ENCODE measurements around the gene PGLYRP2. TPM values are rescaled to one million over a fixed set of nuclear protein-coding genes. Genes with fewer than 3 reads are reported as not detected.
A peak's percentile ranks its signal among the peaks of the same experiment; 100 is the strongest.

The PGLYRP2 gene
- total RNA-seq, 4 donors from 2014 or later = not detected

DNA sequence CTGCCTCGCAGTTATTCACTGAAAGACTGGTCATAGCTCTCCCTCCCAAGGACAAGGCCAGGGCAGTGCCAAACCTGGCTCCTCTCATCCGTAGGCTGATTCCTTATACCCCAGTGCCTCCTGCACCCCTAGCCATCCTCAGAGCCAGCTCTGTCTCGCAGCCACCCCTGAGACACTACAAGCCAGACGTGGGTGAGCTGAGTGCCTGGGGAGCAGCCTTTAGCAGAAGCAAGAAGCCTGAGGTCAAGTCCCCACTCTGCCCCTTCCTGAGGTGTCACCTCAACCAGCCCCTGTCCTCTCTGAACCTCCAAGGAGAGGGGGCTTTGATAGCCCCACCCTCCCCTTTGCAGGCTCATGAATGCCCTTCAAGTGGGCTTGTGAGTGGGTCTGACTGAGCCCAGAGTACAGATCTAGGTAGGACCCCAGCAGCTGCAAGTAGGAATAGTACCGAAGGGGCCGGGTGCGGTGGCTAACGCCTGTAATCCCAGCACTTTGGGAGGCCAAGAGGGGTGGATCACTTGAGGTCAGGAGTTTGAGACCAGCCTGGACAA lies 45.7 kb downstream of the PGLYRP2 start:
- peak overlapping the region; percentile 28 to 89 (median 86) for H3K27ac ChIP-seq
- H3K9me3 ChIP-seq = no peaks in the 10 kb centered on the region
- H3K4me3 ChIP-seq = peak overlapping the region; percentile 50 to 96 (median 83)
- no peaks in the 10 kb centered on the region for H3K27me3 ChIP-seq
- H3K4me1 ChIP-seq = peaks cover 0 to 43% (median 20%) of the 10 kb centered on the region in 4 donors
- no peak for DNase-seq (ENCODE audit: low spot score in 2 of 2)
- peaks cover 0 to 37% (median 0%) of the 10 kb centered on the region in 3 donors for H3K36me3 ChIP-seq
- WGBS, 2 donors = 53 to 62% methylated on average over 8 of the region's 8 CpGs
- TF ChIP-seq, protein P1, sequence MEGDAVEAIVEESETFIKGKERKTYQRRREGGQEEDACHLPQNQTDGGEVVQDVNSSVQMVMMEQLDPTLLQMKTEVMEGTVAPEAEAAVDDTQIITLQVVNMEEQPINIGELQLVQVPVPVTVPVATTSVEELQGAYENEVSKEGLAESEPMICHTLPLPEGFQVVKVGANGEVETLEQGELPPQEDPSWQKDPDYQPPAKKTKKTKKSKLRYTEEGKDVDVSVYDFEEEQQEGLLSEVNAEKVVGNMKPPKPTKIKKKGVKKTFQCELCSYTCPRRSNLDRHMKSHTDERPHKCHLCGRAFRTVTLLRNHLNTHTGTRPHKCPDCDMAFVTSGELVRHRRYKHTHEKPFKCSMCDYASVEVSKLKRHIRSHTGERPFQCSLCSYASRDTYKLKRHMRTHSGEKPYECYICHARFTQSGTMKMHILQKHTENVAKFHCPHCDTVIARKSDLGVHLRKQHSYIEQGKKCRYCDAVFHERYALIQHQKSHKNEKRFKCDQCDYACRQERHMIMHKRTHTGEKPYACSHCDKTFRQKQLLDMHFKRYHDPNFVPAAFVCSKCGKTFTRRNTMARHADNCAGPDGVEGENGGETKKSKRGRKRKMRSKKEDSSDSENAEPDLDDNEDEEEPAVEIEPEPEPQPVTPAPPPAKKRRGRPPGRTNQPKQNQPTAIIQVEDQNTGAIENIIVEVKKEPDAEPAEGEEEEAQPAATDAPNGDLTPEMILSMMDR (IDR thresholded peaks at IDR 0.05) = no peak
- no peak for TF ChIP-seq POLR2A (IDR thresholded peaks at IDR 0.05)
- TF ChIP-seq EP300 (IDR thresholded peaks at IDR 0.05) = no peak

DNA sequence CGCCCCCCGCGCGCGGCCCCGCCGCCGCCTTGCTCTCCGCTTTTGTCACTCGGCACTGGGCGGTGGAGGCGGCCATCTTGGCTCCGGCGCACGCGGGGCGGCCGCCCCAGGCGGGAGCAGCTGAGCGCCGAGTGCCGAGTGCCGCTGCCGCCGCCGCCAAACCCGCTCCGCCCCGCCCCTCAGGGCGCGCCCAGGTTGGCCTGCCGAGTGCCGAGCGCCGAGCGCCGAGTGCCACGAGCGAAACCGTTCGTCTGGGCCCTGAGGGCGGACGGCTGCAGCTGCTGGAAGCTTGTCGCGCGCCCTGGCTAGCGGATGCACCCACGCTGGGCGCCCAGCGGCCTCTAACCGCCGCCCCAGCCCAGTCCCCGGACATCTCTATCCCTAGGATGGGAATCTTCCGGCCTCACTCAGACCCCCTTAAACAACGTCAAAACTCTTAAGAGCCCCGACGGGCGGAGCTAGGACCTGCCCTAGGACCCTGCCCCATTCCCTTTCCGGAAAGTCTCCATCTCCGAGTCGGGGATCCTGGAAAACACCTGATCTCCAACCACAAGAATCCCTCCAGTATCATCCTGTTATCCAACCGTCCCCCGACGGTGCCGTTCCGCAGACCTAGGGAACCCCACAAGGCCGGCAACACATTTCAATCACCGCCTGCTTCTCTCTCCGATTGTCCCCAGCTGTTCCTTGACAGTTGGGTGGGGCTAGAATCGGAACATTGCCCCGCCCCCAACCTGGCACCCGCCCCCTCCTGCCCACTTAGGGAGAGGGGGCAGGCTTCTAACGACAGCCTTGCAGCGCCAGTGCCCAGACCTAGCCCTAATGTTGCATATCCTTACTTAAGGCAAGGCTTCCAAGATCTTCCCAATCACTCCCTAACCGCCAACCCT lies 46.4 kb downstream of the PGLYRP2 start:
- Histone ChIP-seq H3K9me3 (no peaks in the 10 kb centered on the region), H3K4me3 (peak overlapping the region; percentile 50 to 96 (median 83)), H3K4me1 (peaks cover 0 to 45% (median 20%) of the 10 kb centered on the region in 4 donors), H3K27ac (peak overlapping the region; percentile 28 to 89 (median 86)), H3K36me3 (peaks cover 0 to 38% (median 4%) of the 10 kb centered on the region in 3 donors), H3K27me3 (no peaks in the 10 kb centered on the region)
- TF ChIP-seq, protein P1 (IDR thresholded peaks at IDR 0.05) = peak in 2 of 5 experiments; percentile 22 to 33
- peak in 1 of 2 donors; percentile 37 for TF ChIP-seq POLR2A (IDR thresholded peaks at IDR 0.05)
- peak in 1 of 2 donors; percentile 51 for TF ChIP-seq EP300 (IDR thresholded peaks at IDR 0.05)
- peak; percentile 76 to 78 for DNase-seq (ENCODE audit: low spot score in 2 of 2)
- 2% methylated on average over 20 to 70 of the region's 75 CpGs for WGBS, 2 donors

DNA sequence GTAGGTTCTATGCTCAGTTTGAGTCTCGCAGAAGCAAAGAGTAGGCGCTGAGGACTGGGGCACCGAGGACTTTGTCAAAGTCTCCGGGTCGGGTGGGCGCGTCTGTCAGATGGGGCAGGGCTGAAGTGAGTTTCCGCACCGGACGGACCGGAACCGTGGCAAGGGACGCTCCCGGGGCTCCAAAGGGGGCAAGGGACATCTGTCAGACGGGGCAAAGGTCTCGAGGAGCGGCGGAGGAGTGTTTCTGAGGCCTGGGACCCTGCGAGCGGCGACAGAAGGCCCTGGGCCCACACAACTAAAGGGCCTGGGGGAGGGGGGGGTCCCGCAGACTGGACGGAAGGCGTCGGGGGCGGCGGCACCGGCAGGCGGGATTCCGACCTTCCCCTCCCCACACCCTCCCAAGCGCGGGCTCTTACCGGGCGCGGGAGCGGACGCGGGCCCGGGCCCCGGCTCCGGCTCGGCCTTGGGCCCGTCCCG lies 47.2 kb downstream of the PGLYRP2 start:
- peaks cover 0 to 38% (median 9%) of the 10 kb centered on the region in 3 donors for H3K36me3 ChIP-seq
- peaks cover 0 to 45% (median 20%) of the 10 kb centered on the region in 4 donors for H3K4me1 ChIP-seq
- 0% methylated on average over 21 to 23 of the region's 44 CpGs for WGBS, 2 donors
- TF ChIP-seq EP300 (IDR thresholded peaks at IDR 0.05) = no peak
- no peak for TF ChIP-seq POLR2A (IDR thresholded peaks at IDR 0.05)
- TF ChIP-seq, protein P1 (IDR thresholded peaks at IDR 0.05) = no peak
- H3K27me3 ChIP-seq = no peaks in the 10 kb centered on the region
- no peaks in the 10 kb centered on the region for H3K9me3 ChIP-seq
- H3K4me3 ChIP-seq = peak overlapping the region; percentile 73 to 96 (median 76)
- no peak for DNase-seq (ENCODE audit: low spot score in 2 of 2)
- peak overlapping the region; percentile 54 to 86 (median 78) for H3K27ac ChIP-seq

DNA sequence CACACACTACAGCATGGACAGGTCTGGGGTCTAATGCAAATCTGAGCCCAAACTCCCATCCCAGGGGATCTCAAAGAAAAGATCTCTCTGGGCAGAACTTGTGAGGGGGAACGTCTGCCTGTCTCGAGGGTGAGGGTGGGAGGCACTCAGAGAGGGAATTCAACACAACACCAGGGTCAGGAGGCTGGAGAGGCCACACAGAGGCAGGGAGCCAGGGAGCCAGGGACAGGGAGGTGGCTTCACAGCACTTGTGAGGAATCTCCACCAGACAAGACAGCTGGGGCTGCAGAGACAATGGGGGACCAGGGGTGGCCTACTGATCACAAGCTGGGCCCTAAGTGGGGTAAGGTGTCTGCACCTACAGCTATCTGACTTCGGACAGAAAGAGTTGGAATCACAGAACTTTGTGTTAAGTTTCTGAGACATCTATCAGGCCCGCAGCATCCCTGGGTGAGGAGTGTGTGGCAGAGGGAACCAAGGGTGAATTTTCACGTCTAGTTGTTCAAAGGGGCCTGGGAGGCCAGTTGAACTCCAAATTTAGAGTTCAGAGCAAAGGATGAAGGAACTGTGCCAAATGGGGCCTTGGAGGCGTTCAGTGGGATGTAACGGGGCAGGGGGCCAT lies 47.8 kb downstream of the PGLYRP2 start:
- peaks cover 0 to 38% (median 15%) of the 10 kb centered on the region in 3 donors for H3K36me3 ChIP-seq
- no peak for TF ChIP-seq POLR2A (IDR thresholded peaks at IDR 0.05)
- TF ChIP-seq, protein P1 (IDR thresholded peaks at IDR 0.05) = no peak
- no peak for TF ChIP-seq EP300 (IDR thresholded peaks at IDR 0.05)
- H3K9me3 ChIP-seq = no peaks in the 10 kb centered on the region
- peak overlapping the region; percentile 73 to 96 (median 76) for H3K4me3 ChIP-seq
- peaks cover 0 to 45% (median 20%) of the 10 kb centered on the region in 4 donors for H3K4me1 ChIP-seq
- no peaks in the 10 kb centered on the region for H3K27me3 ChIP-seq
- H3K27ac ChIP-seq = peak overlapping the region in 3 of 4 donors; percentile 77 to 86 (median 78)
- WGBS, 2 donors = 11 to 23% methylated on average over 7 of the region's 7 CpGs
- no peak for DNase-seq (ENCODE audit: low spot score in 2 of 2)
